Stimulated activated CD4-positive, alpha-beta T cell treated with anti-CD3 and anti-CD28 coated beads, Interleukin-1b, Interleukin-23, amount 100 ng/mL, for 4 hours (primary cell): ENCODE measurements around the gene NSMCE1.
"Not testable (repeated sequence)": the region's sequence is repeated elsewhere in the genome, so short reads cannot be mapped to it uniquely, and the experiment has no call there.

Source experiments
- DNase-seq, 2 donors: peaks; one replicate each; pipeline ENCODE4 v3.0.0-alpha.2; 2020; ENCODE audit warnings: low read depth in 2 of 2

NSMCE1 gene

DNA sequence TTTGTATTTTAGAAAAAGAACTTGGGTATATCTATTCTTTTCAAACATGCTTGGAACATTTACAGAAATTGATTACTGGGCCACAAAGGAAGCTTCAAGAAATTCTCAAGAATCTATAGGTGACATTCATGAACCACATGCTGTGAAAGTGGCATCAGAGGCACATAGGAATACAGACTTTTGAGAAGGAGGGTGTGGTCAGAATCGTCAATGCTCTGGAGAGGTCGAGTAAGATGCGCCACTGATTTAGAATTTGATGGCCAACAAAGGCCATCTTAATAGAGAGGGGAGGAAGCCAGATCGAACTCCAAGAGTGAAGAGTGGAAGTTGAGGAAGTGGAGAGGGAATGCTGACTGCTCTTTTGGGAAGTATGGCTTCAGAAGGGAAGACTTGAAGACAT, 3.5 kb upstream of the NSMCE1 start:
- no peak for DNase-seq

GRCh38 chr16:27270349-27270748, 1.8 kb upstream of the NSMCE1 start:
- no peak for DNase-seq

GRCh38 chr16:27269300-27270150, 953 bp upstream of the NSMCE1 start:
- DNase-seq, result no peak

- DNase-seq, result no peak
Measured at GRCh38 chr16:27267037-27267677, 1.4 kb downstream of the NSMCE1 start.

DNA sequence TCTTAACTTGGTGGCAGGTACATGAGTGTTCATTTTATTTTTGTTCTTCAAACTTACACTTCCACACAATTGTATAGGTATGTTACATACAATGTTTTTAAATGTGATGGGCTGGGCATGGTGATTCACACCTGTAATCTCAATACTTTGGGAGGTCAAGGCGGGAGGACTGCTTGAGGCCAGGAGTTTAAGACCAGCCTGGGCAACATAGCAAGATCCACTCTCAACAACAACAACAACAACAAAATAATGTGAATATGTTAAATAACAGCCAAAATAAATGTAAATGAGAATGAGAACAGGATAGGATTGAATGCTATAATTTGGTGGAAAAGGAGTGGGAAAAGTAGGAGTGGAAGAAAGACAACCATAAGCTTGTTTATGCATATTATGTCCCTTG, 2.6 kb downstream of the NSMCE1 start:
- DNase-seq, result no peak

DNA sequence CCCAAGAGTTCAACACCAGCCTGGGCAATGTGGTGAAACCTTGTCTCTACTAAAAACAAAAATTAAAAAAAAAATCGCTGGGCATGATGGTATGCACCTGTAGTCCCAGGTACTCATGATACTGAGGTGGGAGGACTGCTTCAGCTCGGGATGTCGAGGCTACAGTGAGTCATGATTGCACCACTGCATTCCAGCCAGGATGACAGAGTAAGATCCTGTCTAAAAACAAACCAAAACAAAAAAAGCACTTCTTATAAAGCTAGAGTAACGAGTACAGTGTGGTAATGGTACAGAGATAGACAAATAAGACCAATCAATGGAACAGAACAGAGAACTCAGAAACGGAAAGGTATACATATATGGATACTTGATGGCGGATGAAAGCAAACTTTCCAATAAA, 4.4 kb downstream of the NSMCE1 start:
- no peak for DNase-seq

GRCh38 chr16:27262904-27263423, 5.6 kb downstream of the NSMCE1 start:
- not testable (repeated sequence) for DNase-seq

GRCh38 chr16:27259710-27260109, 8.9 kb downstream of the NSMCE1 start:
- DNase-seq, result no peak

DNA sequence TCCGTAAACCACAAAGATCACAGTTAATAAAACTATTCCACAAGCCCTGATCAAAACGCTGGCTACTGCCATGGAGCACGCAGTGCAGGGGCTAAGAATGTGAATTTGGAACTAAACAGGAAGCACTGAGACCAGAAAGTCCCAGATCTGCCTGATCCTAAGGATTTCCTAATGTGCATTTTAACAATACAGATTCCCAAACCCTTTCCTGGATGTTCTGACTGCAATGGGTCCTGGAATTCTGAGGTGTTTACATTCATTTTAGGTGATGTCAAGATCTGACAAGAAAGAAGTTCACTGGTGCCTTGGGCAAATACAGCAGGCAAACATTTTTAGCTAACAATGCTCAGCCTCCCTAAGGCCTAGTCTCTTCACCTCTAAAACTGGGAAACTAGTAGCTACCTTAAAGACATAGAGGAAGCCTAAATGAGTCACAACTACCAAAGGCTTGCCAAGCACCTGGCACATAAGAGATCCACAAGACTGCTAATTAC, 10.3 kb downstream of the NSMCE1 start:
- no peak for DNase-seq

DNA sequence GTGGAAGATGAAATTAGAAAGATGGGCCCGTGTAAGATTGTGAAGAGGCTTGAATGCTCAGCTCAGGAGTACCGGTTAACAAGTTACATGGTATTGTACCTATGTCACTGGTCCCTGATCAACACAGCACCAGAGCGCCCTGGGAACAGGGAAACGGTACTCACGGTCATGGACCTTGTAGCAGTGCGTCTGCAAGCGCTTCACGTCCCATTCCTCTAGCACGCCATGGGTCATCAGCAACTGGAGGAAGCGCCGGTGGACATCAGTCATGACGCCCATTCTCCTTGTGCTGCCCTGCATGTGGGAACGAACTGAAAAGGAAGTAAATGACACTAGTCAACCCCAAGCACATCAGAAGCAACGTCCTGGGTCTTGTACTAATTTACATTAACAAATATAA, 11.3 kb downstream of the NSMCE1 start:
- no peak for DNase-seq

DNA sequence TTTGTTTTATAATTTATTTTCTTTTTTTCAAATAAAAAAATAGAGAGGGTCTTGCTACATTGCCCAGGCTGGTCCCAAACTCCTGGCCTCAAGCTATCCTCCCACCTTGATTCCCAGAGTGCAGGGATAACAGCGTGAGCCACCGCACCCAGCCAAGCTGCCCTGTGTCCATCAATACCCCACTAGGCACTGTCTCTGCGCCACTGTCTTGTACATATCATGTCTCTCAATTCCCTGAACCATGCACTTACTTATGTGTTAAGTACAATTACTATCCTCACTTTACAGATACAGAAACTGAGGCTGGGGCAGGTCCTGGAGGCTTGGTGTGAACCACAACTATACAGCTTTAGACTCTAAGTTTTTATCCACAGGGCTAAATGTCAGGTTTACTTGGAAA, 11.7 kb downstream of the NSMCE1 start:
- DNase-seq, result no peak

- no peak for DNase-seq
Measured at GRCh38 chr16:27254262-27254811, 14.2 kb downstream of the NSMCE1 start.

DNA sequence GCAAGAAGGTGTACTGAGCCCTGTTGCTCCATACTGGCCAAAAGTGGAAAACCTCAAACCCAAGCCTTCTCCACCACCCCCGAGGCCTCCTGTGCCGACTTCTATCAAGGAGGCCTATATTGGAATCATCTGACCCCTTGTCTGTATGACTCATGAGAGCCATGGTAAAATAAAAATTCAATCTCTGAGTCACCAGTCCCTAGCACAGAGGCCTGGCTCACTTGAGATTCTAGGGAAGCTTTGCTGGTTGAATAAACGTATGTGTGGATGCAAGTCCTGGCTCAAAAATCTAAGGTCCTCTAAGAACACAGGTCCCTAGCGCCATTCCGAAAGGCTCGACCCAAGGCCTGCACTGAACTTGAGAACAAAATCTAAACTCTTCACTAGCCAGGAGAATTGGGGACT, 15.0 kb downstream of the NSMCE1 start:
- DNase-seq, result no peak

- no peak for DNase-seq
Measured at GRCh38 chr16:27252206-27252585, 16.4 kb downstream of the NSMCE1 start.

GRCh38 chr16:27251541-27252205, 16.9 kb downstream of the NSMCE1 start:
- no peak for DNase-seq

GRCh38 chr16:27248886-27249285, 19.7 kb downstream of the NSMCE1 start:
- DNase-seq, result not testable (repeated sequence)

DNA sequence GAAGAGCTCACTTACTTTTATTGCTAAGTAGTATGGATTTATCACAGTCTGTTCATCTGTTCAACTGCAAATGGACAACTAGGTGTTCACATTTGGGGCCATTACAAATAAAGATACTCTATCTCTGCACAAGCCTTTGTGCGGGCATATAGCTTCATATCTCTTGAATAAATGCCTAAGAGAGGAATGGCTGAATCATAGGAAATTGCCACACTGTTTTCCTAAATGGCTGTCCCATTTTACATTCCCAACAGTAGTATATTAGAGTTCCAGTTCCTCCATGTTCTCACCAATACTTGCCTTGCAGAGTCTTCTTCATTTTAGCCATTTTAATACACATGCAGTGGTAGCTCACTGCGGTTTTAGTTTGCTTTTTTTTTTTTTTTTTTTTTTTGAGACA, 20.5 kb downstream of the NSMCE1 start:
- no peak for DNase-seq

GRCh38 chr16:27247076-27247475, 21.5 kb downstream of the NSMCE1 start:
- not testable (repeated sequence) for DNase-seq

GRCh38 chr16:27246439-27246838, 22.1 kb downstream of the NSMCE1 start:
- DNase-seq, result no peak

- DNase-seq, result no peak
Measured at GRCh38 chr16:27245276-27246172, 23.0 kb downstream of the NSMCE1 start.

GRCh38 chr16:27244363-27244755, 24.2 kb downstream of the NSMCE1 start:
- DNase-seq, result no peak
